ENCODE results near the gene SLC7A11. TPM values are rescaled to one million over a fixed set of nuclear protein-coding genes. Genes with fewer than 3 reads are reported as not detected.
"Not testable (repeated sequence)": the region's sequence is repeated elsewhere in the genome, so short reads cannot be mapped to it uniquely, and the experiment has no call there.

Gene SLC7A11
- total RNA-seq, 8 experiments from 2014 or later, result 2.1 to 97.0 (median 5.0) TPM

DNA sequence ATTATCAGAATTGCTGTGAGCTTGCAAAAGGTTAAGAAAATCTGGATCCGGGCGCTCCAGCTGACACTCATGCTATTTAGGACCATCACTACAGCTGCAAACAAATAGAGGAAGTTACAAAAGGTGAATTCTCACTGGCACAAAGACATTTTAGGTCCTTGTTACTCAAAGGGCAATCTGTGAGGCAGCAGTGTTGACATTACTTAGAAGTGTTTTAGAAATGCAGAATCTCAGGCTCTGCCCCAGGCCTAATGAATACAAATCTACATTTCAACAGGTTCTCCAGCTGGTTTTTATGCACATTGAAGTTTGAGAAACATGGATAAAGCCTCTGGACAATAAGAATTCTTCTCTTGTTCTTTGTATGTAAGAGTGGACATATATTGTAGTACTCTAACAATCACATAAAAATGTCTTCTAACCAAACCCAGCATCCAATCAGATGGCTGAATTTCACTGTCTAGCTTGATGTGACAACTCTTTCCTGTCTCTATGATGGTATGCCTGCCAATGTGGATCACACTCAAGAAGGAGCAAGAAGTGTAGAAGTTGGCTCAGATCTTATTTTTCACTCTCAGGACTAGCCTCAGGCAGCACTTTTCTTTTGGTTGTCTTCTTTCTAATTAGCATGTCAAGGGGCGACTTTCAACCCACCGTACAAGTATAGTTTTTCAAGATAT lies 18.8 kb downstream of the SLC7A11 start:
- H3K27ac ChIP-seq, result no peak overlapping the region

DNA sequence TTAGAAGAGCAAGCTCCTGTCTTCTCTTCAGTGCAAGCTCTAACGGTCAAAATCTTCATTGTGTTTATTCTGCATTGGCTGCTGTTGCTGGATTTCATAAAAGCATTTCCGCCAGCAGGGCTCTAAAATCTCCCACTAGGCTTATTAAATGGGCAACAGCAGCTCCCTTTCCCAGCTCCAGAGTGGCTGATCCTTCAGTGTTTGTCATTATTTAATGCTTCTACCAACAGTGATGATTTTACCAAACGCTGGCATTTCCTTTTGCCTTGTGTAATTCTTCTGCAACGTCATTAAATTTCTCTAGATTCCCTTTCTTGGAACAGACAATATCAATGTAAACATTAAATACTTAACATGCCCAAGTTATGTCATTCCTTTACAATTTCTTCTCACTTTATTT lies 20.1 kb downstream of the SLC7A11 start:
- in situ Hi-C loops (cut with MboI; ENCODE audit: low pct_unique_long_range_greater_than_20kb in 2 of 9, low sequenced_read_pairs in 9 of 9, unreplicated experiment in 9 of 9), result no loop called here
- peak in 6 of 8 experiments; percentile 27 to 58 (median 50) for ATAC-seq (replicated peaks in 6 of 8)
- H3K4me3 ChIP-seq, result no peak overlapping the region
- 10 to 61% (median 48%) methylated on average over 1 to 4 of the region's 4 CpGs; no CpG with 5 or more reads in 1 of the 10 experiments for WGBS, 10 experiments
- H3K27ac ChIP-seq, result no peak overlapping the region
- peaks cover 6 to 25% of the 10 kb centered on the region in 2 donors for H3K4me1 ChIP-seq (replicated peaks in 1 of 2)

More for the DNA sequence above, 18.8 kb downstream of the SLC7A11 start:
- Histone ChIP-seq H3K4me3 (no peak overlapping the region), H3K4me1 (replicated peaks in 1 of 2) (peaks cover 6 to 21% of the 10 kb centered on the region in 2 donors)
- WGBS, 10 experiments, result 26 to 100% (median 59%) methylated on average over 1 to 4 of the region's 4 CpGs; no CpG with 5 or more reads in 1 of the 10 experiments
- ATAC-seq (replicated peaks in 6 of 8), result peak; percentile 44 to 88 (median 78)
- in situ Hi-C loops (cut with MboI; ENCODE audit: low pct_unique_long_range_greater_than_20kb in 2 of 9, low sequenced_read_pairs in 9 of 9, unreplicated experiment in 9 of 9), result no loop called here

DNA sequence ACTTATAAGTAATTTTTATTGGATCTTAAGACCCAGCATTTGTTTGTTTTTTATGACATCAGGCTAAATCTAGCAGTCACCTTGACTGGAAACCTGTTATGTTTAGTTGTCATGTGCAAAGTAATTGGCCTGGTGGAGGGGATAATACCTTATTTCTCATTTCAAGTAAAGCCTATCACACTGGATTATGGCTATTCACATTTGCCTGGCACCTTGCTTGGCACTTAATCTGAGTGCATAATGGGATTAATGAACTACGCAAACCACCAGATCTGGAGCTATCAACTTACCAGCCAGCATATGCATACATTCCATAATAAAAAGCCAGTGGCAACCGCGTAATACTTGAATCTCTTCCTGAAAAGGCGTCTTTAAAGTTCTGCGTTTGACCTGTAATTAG lies 23.2 kb downstream of the SLC7A11 start:
- Histone ChIP-seq H3K27ac (no peak overlapping the region), H3K4me1 (replicated peaks in 1 of 2) (peaks cover 17 to 27% of the 10 kb centered on the region in 2 donors), H3K4me3 (no peak overlapping the region)
- ATAC-seq (replicated peaks in 6 of 8), result no peak
- 40 to 100% (median 82%) methylated on average over 1 to 5 of the region's 5 CpGs; no CpG with 5 or more reads in 1 of the 10 experiments for WGBS, 10 experiments
- in situ Hi-C loops (cut with MboI; ENCODE audit: low pct_unique_long_range_greater_than_20kb in 2 of 9, low sequenced_read_pairs in 9 of 9, unreplicated experiment in 9 of 9), result no loop called here

DNA sequence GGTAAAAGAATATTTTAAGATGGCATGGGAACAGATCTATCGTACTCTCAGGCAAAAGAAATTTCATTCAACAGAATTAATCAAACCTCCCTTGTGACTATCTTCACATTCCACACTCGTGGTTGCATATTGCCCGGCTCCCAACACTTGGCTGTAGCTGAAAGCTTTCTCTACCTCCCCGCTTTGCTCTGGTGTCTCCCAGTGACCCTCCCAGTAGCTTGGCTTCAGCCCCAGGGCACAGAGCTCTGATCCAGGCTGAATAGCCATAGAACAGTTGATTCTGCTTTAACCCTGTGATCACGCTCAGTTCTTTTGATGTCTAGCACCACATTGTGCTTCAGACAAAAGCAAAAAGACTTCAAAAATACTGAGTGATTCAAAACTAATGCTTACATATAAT lies 24.6 kb downstream of the SLC7A11 start:
- no peak overlapping the region for H3K4me3 ChIP-seq

DNA sequence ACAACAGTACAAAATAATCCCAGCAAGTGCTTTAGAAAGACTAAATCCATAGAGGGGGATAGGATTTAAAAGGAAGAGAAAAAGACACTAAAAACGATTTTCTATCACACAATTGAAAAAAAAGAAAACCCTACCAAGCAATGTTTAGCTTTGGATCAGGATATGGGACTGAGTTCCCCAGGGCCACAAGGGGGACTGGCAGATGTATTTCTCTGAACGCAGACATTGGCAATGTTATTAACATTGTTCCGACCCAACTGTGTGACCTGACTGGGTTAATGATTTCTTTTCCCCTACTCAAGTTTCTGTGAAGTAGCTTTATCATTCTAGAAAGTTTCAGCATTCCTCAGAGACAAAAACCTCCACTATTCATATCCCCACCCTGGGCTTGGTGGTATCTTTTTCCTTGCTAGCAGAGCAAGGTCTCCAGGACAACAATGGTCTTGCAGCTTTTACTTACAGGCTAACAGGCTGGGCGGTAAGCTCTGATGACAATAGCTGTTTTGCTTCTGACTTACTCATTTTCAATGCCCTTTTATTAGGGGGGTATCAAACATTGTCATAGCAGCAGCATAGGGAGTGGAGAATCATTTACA lies 25.8 kb downstream of the SLC7A11 start:
- Histone ChIP-seq H3K27ac (peak overlapping the region; percentile 5 to 30), H3K4me3 (no peak overlapping the region), H3K4me1 (replicated peaks in 1 of 2) (peaks cover 10 to 14% of the 10 kb centered on the region in 2 donors)
- 0 to 100% (median 24%) methylated on average over 1 to 4 of the region's 4 CpGs; no CpG with 5 or more reads in 1 of the 10 experiments for WGBS, 10 experiments
- in situ Hi-C loops (cut with MboI; ENCODE audit: low pct_unique_long_range_greater_than_20kb in 2 of 9, low sequenced_read_pairs in 9 of 9, unreplicated experiment in 9 of 9), result no loop called here
- ATAC-seq (replicated peaks in 6 of 8), result peak in 5 of 8 experiments; percentile 70 to 89 (median 84)

More for the DNA sequence above, 24.6 kb downstream of the SLC7A11 start:
- peak in 5 of 8 experiments; percentile 43 to 93 (median 76) for ATAC-seq (replicated peaks in 6 of 8)
- in situ Hi-C loops (cut with MboI; ENCODE audit: low pct_unique_long_range_greater_than_20kb in 2 of 9, low sequenced_read_pairs in 9 of 9, unreplicated experiment in 9 of 9), result no loop called here
- 20 to 94% (median 69%) methylated on average over 1 to 5 of the region's 5 CpGs; no CpG with 5 or more reads in 2 of the 10 experiments for WGBS, 10 experiments
- Histone ChIP-seq H3K4me1 (replicated peaks in 1 of 2) (peaks cover 17 to 25% of the 10 kb centered on the region in 2 donors), H3K27ac (peak overlapping the region in 1 of 2 donors; percentile 24)

DNA sequence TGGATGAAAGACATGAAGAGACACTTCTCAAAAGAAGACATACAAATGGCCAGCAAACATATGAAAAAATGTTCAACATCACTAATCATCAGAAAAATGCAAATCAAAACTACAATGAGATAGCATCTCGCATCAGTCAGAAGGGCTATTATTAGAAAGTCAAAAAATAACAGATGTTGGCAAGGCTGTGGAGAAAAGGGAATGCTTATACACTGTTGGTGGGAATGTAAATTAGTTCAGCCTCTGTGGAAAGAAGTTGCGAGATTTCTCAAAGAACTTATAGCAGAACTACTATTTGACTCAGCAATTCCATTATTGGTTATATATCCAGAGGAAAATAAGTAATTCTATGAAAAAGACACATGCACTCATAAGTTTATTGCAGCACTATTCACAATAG lies 31.6 kb downstream of the SLC7A11 start:
- H3K4me3 ChIP-seq; H3K27ac ChIP-seq; H3K4me1 ChIP-seq (replicated peaks in 1 of 2); in situ Hi-C loops (cut with MboI; ENCODE audit: low pct_unique_long_range_greater_than_20kb in 2 of 9, low sequenced_read_pairs in 9 of 9, unreplicated experiment in 9 of 9): not testable (repeated sequence)
- ATAC-seq (replicated peaks in 6 of 8), result peak in 2 of 8 experiments; percentile 41 to 71
- WGBS, 10 experiments, result 6 to 100% (median 92%) methylated on average over 1 to 2 of the region's 2 CpGs; no CpG with 5 or more reads in 1 of the 10 experiments

DNA sequence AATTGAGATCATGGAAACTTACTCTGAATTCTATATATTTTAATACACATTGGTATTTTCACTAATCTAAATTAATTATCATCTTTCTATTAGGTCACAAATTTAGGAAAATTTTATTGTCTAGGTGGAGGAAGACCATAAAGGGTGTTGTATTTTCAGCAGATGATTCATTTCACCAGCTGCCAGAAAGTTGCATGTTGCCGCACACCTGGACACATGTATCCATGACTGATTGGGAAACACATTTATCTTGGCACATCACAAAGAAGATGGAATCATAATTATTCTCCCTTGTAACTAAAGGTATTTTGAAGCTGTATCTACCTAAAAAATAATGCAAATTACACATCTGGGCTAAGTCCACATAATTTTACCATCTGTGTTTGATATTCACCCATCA lies 33.1 kb downstream of the SLC7A11 start:
- no peak for ATAC-seq (replicated peaks in 6 of 8)
- Histone ChIP-seq H3K4me3 (no peak overlapping the region), H3K4me1 (replicated peaks in 1 of 2) (no peaks in the 10 kb centered on the region), H3K27ac (no peak overlapping the region)
- in situ Hi-C loops (cut with MboI; ENCODE audit: low pct_unique_long_range_greater_than_20kb in 2 of 9, low sequenced_read_pairs in 9 of 9, unreplicated experiment in 9 of 9), result no loop called here
- 100% methylated on average over 1 of the region's 1 CpG; no CpG with 5 or more reads in 4 of the 10 experiments for WGBS, 10 experiments

DNA sequence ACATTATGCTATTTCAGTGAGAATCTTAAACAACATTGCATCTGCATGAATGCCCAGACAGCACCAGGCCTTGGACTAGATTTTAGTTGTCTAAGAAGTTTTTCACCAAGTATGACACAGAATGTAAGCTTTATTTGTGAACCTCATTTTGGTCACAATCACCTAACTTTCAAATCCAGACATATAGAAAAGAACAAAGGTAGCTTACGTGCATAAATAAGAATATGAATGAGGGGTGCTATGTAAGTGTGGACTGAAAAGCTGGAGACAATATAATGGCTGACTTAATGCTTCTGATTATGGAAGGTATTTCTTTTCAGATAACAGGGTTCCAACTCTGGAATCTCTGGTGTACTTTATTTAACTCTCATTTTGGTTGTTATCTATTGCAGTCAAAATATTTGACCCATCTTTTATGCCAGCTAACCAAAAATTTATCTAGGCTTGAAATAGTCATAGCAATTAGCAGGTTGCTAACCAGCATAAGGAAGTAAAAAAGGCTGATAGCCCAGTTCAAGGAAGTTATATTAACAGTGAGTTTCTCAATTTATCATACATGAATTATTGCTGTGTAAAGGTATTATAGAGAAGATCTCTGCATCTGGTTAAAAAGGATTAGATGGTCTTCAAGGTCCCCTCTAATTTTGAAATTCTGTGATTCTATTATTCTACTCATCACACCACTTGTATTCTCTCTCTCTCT lies 36.5 kb downstream of the SLC7A11 start:
- Histone ChIP-seq H3K27ac (no peak overlapping the region), H3K4me1 (replicated peaks in 1 of 2) (no peaks in the 10 kb centered on the region), H3K4me3 (no peak overlapping the region)
- peak in 1 of 8 experiments; percentile 50 for ATAC-seq (replicated peaks in 6 of 8)
- 50 to 100% (median 80%) methylated on average over 1 of the region's 1 CpG; no CpG with 5 or more reads in 3 of the 10 experiments for WGBS, 10 experiments
- in situ Hi-C loops (cut with MboI; ENCODE audit: low pct_unique_long_range_greater_than_20kb in 2 of 9, low sequenced_read_pairs in 9 of 9, unreplicated experiment in 9 of 9), result no loop called here

DNA sequence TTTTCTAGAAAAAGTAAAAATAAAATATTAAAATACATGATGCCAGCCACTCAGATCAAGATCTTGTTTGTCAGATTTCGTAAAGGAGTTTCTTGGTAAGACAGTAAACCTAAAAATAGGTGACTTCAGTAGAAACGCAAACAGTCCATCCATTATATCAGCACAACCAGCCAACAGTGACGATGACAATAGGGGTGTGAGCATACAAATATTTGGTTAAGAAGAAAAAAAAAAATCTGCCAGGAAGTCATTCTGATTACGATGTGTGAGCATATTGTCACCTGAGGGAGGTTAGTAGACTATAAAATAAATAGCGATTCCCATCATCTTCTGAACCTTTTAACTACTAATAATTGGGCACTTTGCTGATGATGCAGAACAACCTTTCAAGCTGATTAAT lies 37.6 kb downstream of the SLC7A11 start:
- in situ Hi-C loops (cut with MboI; ENCODE audit: low pct_unique_long_range_greater_than_20kb in 2 of 9, low sequenced_read_pairs in 9 of 9, unreplicated experiment in 9 of 9), result no loop called here
- H3K27ac ChIP-seq, result no peak overlapping the region
- peak in 2 of 8 experiments; percentile 60 to 67 for ATAC-seq (replicated peaks in 6 of 8)
- WGBS, 10 experiments, result 67 to 100% (median 83%) methylated on average over 2 to 5 of the region's 5 CpGs
- no peak overlapping the region for H3K4me3 ChIP-seq
- no peaks in the 10 kb centered on the region for H3K4me1 ChIP-seq (replicated peaks in 1 of 2)

DNA sequence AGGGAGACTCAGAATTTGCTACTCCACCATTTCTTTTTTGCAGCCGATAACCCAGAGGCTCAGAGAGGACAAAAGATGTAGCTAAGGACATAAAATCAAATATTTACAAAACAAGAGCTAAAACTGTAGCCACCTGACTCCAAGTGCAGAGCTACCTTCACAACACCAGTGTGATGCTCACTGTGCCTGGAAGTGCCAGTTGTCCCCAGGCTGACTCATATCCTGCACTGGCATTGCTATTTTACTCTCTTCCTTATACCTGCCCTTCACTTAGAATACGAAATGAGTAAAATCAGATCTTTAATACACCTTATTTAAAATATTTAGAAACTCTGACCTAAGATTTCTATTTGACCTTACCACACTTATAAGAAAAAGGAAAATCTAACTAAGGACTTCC lies 39.5 kb downstream of the SLC7A11 start:
- Histone ChIP-seq H3K27ac (no peak overlapping the region), H3K4me3 (no peak overlapping the region), H3K4me1 (replicated peaks in 1 of 2) (no peaks in the 10 kb centered on the region)
- peak in 1 of 8 experiments; percentile 12 for ATAC-seq (replicated peaks in 6 of 8)
- in situ Hi-C loops (cut with MboI; ENCODE audit: low pct_unique_long_range_greater_than_20kb in 2 of 9, low sequenced_read_pairs in 9 of 9, unreplicated experiment in 9 of 9), result no loop called here
- 69 to 100% (median 100%) methylated on average over 1 to 2 of the region's 2 CpGs for WGBS, 10 experiments

DNA sequence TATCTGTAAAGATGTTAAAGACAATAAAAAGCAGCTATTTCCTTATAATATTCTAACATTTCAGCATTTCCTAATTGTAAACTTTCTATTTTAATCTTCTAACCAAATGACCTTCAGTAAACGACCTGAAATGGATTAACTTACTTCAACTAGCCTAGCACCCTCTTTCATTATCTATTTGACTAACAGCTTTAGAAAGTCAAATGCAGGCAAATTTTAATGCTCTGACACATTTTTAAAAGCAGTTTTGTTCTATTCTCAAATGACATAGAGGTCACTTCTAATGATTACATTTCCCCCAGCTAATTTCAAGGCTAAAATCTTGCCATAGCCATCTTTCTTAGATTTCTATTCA lies 41.9 kb downstream of the SLC7A11 start:
- H3K27ac ChIP-seq, result no peak overlapping the region
- ATAC-seq (replicated peaks in 6 of 8), result no peak
- H3K4me1 ChIP-seq (replicated peaks in 1 of 2), result no peaks in the 10 kb centered on the region
- in situ Hi-C loops (cut with MboI; ENCODE audit: low pct_unique_long_range_greater_than_20kb in 2 of 9, low sequenced_read_pairs in 9 of 9, unreplicated experiment in 9 of 9), result no loop called here
- no peak overlapping the region for H3K4me3 ChIP-seq
- 0 to 100% (median 56%) methylated on average over 1 of the region's 1 CpG; no CpG with 5 or more reads in 3 of the 10 experiments for WGBS, 10 experiments

DNA sequence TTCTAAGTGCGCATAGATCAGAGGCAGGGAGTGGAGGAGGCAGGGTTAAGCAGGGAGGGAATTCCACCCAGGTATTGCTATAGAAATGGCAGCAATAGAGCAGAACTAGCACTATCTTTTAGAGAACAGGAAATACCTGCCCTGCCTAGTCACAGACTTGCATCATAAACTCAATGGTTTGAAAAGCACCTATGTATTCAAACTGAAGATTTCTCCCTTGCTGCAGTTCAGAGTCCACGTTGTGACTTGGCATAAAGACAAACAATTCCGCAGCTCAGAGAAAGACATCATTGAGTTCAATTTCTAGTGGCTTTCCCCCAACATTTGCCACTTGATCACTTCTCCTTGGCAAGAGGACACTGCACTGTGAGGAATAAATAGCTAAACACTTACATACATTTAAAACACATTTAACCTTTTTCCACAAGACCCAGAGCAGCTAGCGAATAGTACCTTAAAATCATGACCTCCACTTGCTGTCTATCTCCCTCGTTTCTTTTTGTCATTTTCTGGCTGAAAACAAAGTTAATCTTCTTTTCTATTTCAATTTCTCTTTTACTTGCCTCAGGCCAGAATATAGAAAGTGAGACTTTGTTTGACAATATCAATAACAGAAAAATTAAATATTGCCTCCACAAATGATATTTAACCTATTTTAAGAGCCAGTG lies 42.4 kb downstream of the SLC7A11 start:
- no peak overlapping the region for H3K27ac ChIP-seq
- no peak overlapping the region for H3K4me3 ChIP-seq
- WGBS, 10 experiments, result 62 to 92% (median 81%) methylated on average over 2 to 5 of the region's 5 CpGs; no CpG with 5 or more reads in 1 of the 10 experiments
- no peak for ATAC-seq (replicated peaks in 6 of 8)
- no peaks in the 10 kb centered on the region for H3K4me1 ChIP-seq (replicated peaks in 1 of 2)
- in situ Hi-C loops (cut with MboI; ENCODE audit: low pct_unique_long_range_greater_than_20kb in 2 of 9, low sequenced_read_pairs in 9 of 9, unreplicated experiment in 9 of 9), result loop anchor here in 2 of 9 experiments (25.0 kb wide), 2 partner anchors 387 to 663 kb away; no protein-coding TSS in a partner anchor
